H1 (cell line): ENCODE measurements around the gene CAP1.

Source experiments
- EZH2 ChIP-seq: fragments of 200-600 bp; sonication (generic); IDR thresholded peaks from 2 replicates; pipeline ENCODE4 v1.7.1; 2012; ENCODE audit warnings: low read depth, mild to moderate bottlenecking, moderate library complexity, low read length, inconsistent platforms; ENCODE audit not compliant: severe bottlenecking
- GABPA ChIP-seq: IDR thresholded peaks from 2 replicates; pipeline ENCODE4 v1.6.1; 2011; ENCODE audit warnings: mild to moderate bottlenecking, low read length, moderate library complexity, borderline replicate concordance; ENCODE audit not compliant: insufficient read depth
- POLR2A ChIP-seq, 2 experiments: IDR thresholded peaks; 1 replicate in 1 of 2; 2 replicates in 1 of 2; pipeline ENCODE4 v1.6.1; 2011; ENCODE audit warnings: low read depth in 2 of 2, low read length in 2 of 2, mild to moderate bottlenecking in 2 of 2; ENCODE audit errors: control extremely low read depth in 1 of 2
- RAD21 ChIP-seq, 2 experiments: IDR thresholded peaks in 1 of 2; conservative IDR thresholded peaks in 1 of 2; 2 replicates each; pipeline ENCODE4 v1.6.1; 2011; ENCODE audit warnings: low read depth in 2 of 2, low read length in 2 of 2, improper control_type of control experiment in 1 of 2, inconsistent platforms in 1 of 2, mild to moderate bottlenecking in 1 of 2, moderate library complexity in 1 of 2
- SP2 ChIP-seq: IDR thresholded peaks from 2 replicates; pipeline ENCODE4 v1.6.1; 2012; ENCODE audit warnings: mild to moderate bottlenecking, low read length, inconsistent platforms
- TEAD4 ChIP-seq: IDR thresholded peaks from 2 replicates; pipeline ENCODE4 v1.6.1; 2012; ENCODE audit warnings: low read depth, low read length, inconsistent platforms, mixed read lengths
- ZNF274 ChIP-seq: IDR thresholded peaks from 2 replicates; pipeline ENCODE4 v1.7.0; 2012; ENCODE audit warnings: low read length, borderline replicate concordance; ENCODE audit errors: extremely low read depth
- TF ChIP-seq, protein P1 (sequence below), 3 experiments: IDR thresholded peaks; 1 replicate in 2 of 3; 2 replicates in 1 of 3; pipeline versions ENCODE4 v1.5.1 to v1.6.1; 2011; ENCODE audit warnings: low read length in 3 of 3, mild to moderate bottlenecking in 3 of 3, inconsistent platforms in 2 of 3, low read depth in 1 of 3, moderate library complexity in 1 of 3; ENCODE audit not compliant: insufficient read depth in 1 of 3; ENCODE audit errors: control extremely low read depth in 1 of 3
- TF ChIP-seq, protein P2 (sequence below): IDR thresholded peaks from 2 replicates; pipeline ENCODE4 v1.6.1; 2012; ENCODE audit warnings: inconsistent platforms
- TF ChIP-seq, protein P3 (sequence below): IDR thresholded peaks from 2 replicates; pipeline ENCODE4 v1.6.1; 2012; ENCODE audit warnings: low read length, inconsistent platforms

DNA sequence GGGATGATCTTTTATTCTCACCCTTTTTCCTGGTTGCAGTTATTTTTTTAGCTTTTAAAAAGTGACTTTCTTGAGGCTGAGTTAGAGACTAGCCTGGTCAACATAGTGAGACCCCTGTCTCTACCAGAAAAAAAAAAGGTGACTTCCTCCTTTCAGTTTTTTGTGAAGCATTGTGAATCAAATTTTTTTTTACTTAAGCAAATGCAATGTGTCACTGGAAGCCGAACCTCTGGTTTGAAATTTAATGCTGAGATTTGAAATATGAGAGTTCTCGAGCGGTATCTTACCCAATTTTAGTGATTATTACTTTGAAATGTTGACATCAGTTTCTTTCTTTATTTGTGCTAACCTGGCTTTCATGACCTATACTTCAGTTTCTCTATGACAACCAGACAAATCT, 3.6 kb downstream of the CAP1 start:
- TF ChIP-seq, protein P1, sequence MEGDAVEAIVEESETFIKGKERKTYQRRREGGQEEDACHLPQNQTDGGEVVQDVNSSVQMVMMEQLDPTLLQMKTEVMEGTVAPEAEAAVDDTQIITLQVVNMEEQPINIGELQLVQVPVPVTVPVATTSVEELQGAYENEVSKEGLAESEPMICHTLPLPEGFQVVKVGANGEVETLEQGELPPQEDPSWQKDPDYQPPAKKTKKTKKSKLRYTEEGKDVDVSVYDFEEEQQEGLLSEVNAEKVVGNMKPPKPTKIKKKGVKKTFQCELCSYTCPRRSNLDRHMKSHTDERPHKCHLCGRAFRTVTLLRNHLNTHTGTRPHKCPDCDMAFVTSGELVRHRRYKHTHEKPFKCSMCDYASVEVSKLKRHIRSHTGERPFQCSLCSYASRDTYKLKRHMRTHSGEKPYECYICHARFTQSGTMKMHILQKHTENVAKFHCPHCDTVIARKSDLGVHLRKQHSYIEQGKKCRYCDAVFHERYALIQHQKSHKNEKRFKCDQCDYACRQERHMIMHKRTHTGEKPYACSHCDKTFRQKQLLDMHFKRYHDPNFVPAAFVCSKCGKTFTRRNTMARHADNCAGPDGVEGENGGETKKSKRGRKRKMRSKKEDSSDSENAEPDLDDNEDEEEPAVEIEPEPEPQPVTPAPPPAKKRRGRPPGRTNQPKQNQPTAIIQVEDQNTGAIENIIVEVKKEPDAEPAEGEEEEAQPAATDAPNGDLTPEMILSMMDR (IDR thresholded peaks at IDR 0.05; ENCODE audit: control extremely low read depth in 1 of 3, insufficient read depth in 1 of 3, low read depth in 1 of 3, low read length in 3 of 3), result no peak
- TF ChIP-seq, protein P2, sequence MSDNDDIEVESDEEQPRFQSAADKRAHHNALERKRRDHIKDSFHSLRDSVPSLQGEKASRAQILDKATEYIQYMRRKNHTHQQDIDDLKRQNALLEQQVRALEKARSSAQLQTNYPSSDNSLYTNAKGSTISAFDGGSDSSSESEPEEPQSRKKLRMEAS, result no peak
- TF ChIP-seq EZH2 (no peak), GABPA (no peak), ZNF274 (no peak), RAD21 (IDR thresholded peaks at IDR 0.05 in 1 of 2, conservative IDR thresholded peaks at IDR 0.05 in 1 of 2; ENCODE audit: low read depth in 2 of 2, low read length in 2 of 2) (no peak), POLR2A (IDR thresholded peaks at IDR 0.05; ENCODE audit: control extremely low read depth in 1 of 2, low read depth in 2 of 2, low read length in 2 of 2) (no peak), TEAD4 (no peak), SP2 (no peak)
- TF ChIP-seq, protein P3, sequence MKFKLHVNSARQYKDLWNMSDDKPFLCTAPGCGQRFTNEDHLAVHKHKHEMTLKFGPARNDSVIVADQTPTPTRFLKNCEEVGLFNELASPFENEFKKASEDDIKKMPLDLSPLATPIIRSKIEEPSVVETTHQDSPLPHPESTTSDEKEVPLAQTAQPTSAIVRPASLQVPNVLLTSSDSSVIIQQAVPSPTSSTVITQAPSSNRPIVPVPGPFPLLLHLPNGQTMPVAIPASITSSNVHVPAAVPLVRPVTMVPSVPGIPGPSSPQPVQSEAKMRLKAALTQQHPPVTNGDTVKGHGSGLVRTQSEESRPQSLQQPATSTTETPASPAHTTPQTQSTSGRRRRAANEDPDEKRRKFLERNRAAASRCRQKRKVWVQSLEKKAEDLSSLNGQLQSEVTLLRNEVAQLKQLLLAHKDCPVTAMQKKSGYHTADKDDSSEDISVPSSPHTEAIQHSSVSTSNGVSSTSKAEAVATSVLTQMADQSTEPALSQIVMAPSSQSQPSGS, result no peak
